ENCODE data around the gene CSAD.
A peak's percentile ranks its signal among the peaks of the same experiment; 100 is the strongest.
"Not testable (repeated sequence)": the region's sequence is repeated elsewhere in the genome, so short reads cannot be mapped to it uniquely, and the experiment has no call there.

CSAD gene

GRCh38 chr12:53218551-53219291 is 38.0 kb upstream of the CSAD start:
- no peak for DNase-seq

- no peak for DNase-seq
Observed at GRCh38 chr12:53217931-53218307, 37.2 kb upstream of the CSAD start.

- no peak for DNase-seq
Observed at GRCh38 chr12:53217051-53217930, 36.6 kb upstream of the CSAD start.

GRCh38 chr12:53215497-53215896 is 34.8 kb upstream of the CSAD start:
- DNase-seq = no peak

GRCh38 chr12:53214687-53215455 is 34.1 kb upstream of the CSAD start:
- DNase-seq = no peak

GRCh38 chr12:53214221-53214620 is 33.5 kb upstream of the CSAD start:
- no peak for DNase-seq

GRCh38 chr12:53213348-53213747 is 32.6 kb upstream of the CSAD start:
- DNase-seq = peak; percentile 74

GRCh38 chr12:53212931-53213330 is 32.2 kb upstream of the CSAD start:
- no peak for DNase-seq

- DNase-seq = no peak
Observed at GRCh38 chr12:53211476-53212381, 31.0 kb upstream of the CSAD start.

GRCh38 chr12:53210843-53211242 is 30.1 kb upstream of the CSAD start:
- DNase-seq = no peak

- DNase-seq = no peak
Observed at GRCh38 chr12:53208877-53209463, 28.2 kb upstream of the CSAD start.

- DNase-seq = no peak
Observed at GRCh38 chr12:53208435-53208834, 27.7 kb upstream of the CSAD start.

- DNase-seq = no peak
Observed at GRCh38 chr12:53207042-53207441, 26.3 kb upstream of the CSAD start, which contains the start of gene ITGB7. Gene ITGB7 (minus strand): TSS chr12:53207251. CDS start chr12:53200443, 6,808 bp downstream.

GRCh38 chr12:53205747-53206419 is 25.2 kb upstream of the CSAD start:
- DNase-seq = no peak

GRCh38 chr12:53204351-53204750 is 23.6 kb upstream of the CSAD start:
- DNase-seq = no peak

GRCh38 chr12:53202316-53202715 is 21.6 kb upstream of the CSAD start:
- not testable (repeated sequence) for DNase-seq

GRCh38 chr12:53201639-53202038 is 20.9 kb upstream of the CSAD start:
- DNase-seq = no peak

- DNase-seq = no peak
Observed at GRCh38 chr12:53201177-53201541, 20.4 kb upstream of the CSAD start.

GRCh38 chr12:53200458-53201176 is 19.9 kb upstream of the CSAD start:
- no peak for DNase-seq

- DNase-seq = no peak
Observed at GRCh38 chr12:53200107-53200457, 19.4 kb upstream of the CSAD start.

GRCh38 chr12:53199700-53200099 is 19.0 kb upstream of the CSAD start:
- DNase-seq = no peak
